Measurements from ENCODE around the gene CELF1. TPM values are rescaled to one million over a fixed set of nuclear protein-coding genes. Genes with fewer than 3 reads are reported as not detected.

Gene CELF1
- total and polyA plus RNA-seq, 2 of the 13 experiments (the other 11 are each of a cell fraction or from before 2014, with no cell fraction given) = 69.0 to 80.1 TPM

GRCh38 chr11:47426062-47426956 lies 126.6 kb downstream of the CELF1 start, which contains the start of gene PSMC3 (continued):
- TF ChIP-seq, protein P1, sequence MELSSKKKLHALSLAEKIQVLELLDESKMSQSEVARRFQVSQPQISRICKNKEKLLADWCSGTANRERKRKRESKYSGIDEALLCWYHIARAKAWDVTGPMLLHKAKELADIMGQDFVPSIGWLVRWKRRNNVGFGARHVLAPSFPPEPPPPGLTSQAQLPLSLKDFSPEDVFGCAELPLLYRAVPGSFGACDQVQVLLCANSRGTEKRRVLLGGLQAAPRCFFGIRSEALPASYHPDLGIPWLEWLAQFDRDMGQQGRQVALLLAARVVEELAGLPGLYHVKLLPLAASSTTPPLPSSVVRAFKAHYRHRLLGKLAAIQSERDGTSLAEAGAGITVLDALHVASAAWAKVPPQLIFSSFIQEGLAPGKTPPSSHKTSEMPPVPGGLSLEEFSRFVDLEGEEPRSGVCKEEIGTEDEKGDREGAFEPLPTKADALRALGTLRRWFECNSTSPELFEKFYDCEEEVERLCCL (CRISPR knock-in tag; IDR thresholded peaks at IDR 0.05; ENCODE audit: borderline replicate concordance) = no peak
- TF ChIP-seq ZFYVE20 (CRISPR knock-in tag; IDR thresholded peaks at IDR 0.05; ENCODE audit: borderline replicate concordance, low read depth) = no peak
- TF ChIP-seq ZNF441 (CRISPR knock-in tag; IDR thresholded peaks at IDR 0.05; ENCODE audit: borderline replicate concordance) = no peak
- TF ChIP-seq FOXC1 (CRISPR knock-in tag; IDR thresholded peaks at IDR 0.05; ENCODE audit: borderline replicate concordance) = no peak; the same call in none of the 2 replicates
- no peak for TF ChIP-seq CCAR2 (optimal IDR thresholded peaks at IDR 0.05; ENCODE audit: low read depth, low read length)
- TF ChIP-seq SRSF4 (IDR thresholded peaks at IDR 0.05; ENCODE audit: low read depth, low read length, poor library complexity, severe bottlenecking) = no peak
- TF ChIP-seq, protein P2, sequence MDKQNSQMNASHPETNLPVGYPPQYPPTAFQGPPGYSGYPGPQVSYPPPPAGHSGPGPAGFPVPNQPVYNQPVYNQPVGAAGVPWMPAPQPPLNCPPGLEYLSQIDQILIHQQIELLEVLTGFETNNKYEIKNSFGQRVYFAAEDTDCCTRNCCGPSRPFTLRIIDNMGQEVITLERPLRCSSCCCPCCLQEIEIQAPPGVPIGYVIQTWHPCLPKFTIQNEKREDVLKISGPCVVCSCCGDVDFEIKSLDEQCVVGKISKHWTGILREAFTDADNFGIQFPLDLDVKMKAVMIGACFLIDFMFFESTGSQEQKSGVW (CRISPR knock-in tag; IDR thresholded peaks at IDR 0.05; ENCODE audit: borderline replicate concordance) = no peak
- TF ChIP-seq ZNF136 (CRISPR knock-in tag; IDR thresholded peaks at IDR 0.05; ENCODE audit: low read depth) = no peak
- peak; percentile 57 for TF ChIP-seq HNRNPK (IDR thresholded peaks at IDR 0.05; ENCODE audit: low read depth, low read length, poor library complexity, severe bottlenecking)
- TF ChIP-seq, protein P3, sequence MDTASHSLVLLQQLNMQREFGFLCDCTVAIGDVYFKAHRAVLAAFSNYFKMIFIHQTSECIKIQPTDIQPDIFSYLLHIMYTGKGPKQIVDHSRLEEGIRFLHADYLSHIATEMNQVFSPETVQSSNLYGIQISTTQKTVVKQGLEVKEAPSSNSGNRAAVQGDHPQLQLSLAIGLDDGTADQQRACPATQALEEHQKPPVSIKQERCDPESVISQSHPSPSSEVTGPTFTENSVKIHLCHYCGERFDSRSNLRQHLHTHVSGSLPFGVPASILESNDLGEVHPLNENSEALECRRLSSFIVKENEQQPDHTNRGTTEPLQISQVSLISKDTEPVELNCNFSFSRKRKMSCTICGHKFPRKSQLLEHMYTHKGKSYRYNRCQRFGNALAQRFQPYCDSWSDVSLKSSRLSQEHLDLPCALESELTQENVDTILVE (CRISPR knock-in tag; IDR thresholded peaks at IDR 0.05) = peak; percentile 76; the same call in 1 of the 2 replicates
- TF ChIP-seq MAF1 (CRISPR knock-in tag; IDR thresholded peaks at IDR 0.05; ENCODE audit: borderline replicate concordance) = 0 out of 2 replicates have a peak, but pooled peaks have one; percentile 28
- TF ChIP-seq JUNB (CRISPR knock-in tag; IDR thresholded peaks at IDR 0.05; ENCODE audit: borderline replicate concordance) = no peak
- no peak for TF ChIP-seq RORA (CRISPR knock-in tag; IDR thresholded peaks at IDR 0.05)
- no peak for TF ChIP-seq GFI1 (CRISPR knock-in tag; IDR thresholded peaks at IDR 0.05; ENCODE audit: borderline replicate concordance)
- no peak for TF ChIP-seq ZBTB38 (CRISPR knock-in tag; IDR thresholded peaks at IDR 0.05)
- TF ChIP-seq, protein P4, sequence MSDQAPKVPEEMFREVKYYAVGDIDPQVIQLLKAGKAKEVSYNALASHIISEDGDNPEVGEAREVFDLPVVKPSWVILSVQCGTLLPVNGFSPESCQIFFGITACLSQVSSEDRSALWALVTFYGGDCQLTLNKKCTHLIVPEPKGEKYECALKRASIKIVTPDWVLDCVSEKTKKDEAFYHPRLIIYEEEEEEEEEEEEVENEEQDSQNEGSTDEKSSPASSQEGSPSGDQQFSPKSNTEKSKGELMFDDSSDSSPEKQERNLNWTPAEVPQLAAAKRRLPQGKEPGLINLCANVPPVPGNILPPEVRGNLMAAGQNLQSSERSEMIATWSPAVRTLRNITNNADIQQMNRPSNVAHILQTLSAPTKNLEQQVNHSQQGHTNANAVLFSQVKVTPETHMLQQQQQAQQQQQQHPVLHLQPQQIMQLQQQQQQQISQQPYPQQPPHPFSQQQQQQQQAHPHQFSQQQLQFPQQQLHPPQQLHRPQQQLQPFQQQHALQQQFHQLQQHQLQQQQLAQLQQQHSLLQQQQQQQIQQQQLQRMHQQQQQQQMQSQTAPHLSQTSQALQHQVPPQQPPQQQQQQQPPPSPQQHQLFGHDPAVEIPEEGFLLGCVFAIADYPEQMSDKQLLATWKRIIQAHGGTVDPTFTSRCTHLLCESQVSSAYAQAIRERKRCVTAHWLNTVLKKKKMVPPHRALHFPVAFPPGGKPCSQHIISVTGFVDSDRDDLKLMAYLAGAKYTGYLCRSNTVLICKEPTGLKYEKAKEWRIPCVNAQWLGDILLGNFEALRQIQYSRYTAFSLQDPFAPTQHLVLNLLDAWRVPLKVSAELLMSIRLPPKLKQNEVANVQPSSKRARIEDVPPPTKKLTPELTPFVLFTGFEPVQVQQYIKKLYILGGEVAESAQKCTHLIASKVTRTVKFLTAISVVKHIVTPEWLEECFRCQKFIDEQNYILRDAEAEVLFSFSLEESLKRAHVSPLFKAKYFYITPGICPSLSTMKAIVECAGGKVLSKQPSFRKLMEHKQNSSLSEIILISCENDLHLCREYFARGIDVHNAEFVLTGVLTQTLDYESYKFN (CRISPR knock-in tag; conservative IDR thresholded peaks at IDR 0.05) = no peak; the same call in 1 of the 2 replicates
- TF ChIP-seq ZSCAN12 (CRISPR knock-in tag; IDR thresholded peaks at IDR 0.05) = no peak
- no peak for TF ChIP-seq TMF1 (CRISPR knock-in tag; IDR thresholded peaks at IDR 0.05; ENCODE audit: low read depth)
